Heart left ventricle (tissue), 13 donors: ENCODE measurements around the gene C22orf31.

Source experiments
- POLR2A ChIP-seq, 2 donors: fragments of 450-650 bp; IDR thresholded peaks; one replicate each; pipeline ENCODE4 v1.6.1; 2017; ENCODE audit warnings: antibody characterized with exemption in 2 of 2, mild to moderate bottlenecking in 2 of 2, moderate library complexity in 2 of 2
- TF ChIP-seq, protein P1 (sequence below), 12 donors: fragments of 200-600 bp; sonication (generic) in 4 of 12; IDR thresholded peaks; one replicate each; pipeline versions ENCODE4 v1.5.0 to v1.8.0; 2018 to 2022; ENCODE audit warnings: antibody characterized with exemption in 12 of 12, mild to moderate bottlenecking in 5 of 12
- donor health status: ischemic (EF 13 %, LVEDD 7.1; RV severe dilation, severe dysfunction).
- donor health status: DM: no; HTN: yes; CAD: no.
- donor health status: DM: no; HTN: no; CAD: no.
- donor health status: ischemic (EF 25% LVEDD 6.9; RV normal size, moderate dysfunction).
- donor health status: ischemic (EF 25% LVEDD 5.7; RV mildly dilated, moderate dysfunction).
- donor health status: ischemic (EF 35%, LVEDD 5.7; RV mildly dilated, moderate dysfunction).
- donor health status: nonischemic (EF 11% LVEDD 7.7; RV severe dilation, severe dysfunction).
- donor health status: DM: yes; HTN: yes; CAD: no.
- donor health status: PGD.
- donor health status: ischemic (EF 29% LVEDD 5.4; RV normal size, mild dysfunction).
- donor health status: nonischemic (EF 23%, LVEDD 6.1; RV moderate dilation, normal function).

DNA sequence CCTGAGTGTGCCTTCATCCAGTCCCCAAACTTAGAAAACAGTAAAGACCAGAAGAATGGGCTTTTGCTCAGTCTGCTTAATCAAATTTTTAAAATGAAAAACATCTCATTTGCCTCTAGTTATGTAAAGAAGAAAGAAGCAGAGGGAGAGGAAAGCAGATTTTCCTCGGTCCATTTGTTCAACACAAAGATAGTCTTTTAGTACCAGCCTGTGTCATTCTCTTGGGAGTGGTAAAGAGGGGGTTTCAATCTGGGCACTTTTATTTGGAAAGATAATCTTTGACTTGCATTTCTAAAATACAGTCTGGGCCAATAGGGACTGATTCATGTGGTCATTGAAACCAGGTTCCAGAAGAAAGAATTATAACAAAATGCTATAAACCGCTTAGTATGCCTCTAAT, 40.7 kb upstream of the C22orf31 start:
- TF ChIP-seq, protein P1, sequence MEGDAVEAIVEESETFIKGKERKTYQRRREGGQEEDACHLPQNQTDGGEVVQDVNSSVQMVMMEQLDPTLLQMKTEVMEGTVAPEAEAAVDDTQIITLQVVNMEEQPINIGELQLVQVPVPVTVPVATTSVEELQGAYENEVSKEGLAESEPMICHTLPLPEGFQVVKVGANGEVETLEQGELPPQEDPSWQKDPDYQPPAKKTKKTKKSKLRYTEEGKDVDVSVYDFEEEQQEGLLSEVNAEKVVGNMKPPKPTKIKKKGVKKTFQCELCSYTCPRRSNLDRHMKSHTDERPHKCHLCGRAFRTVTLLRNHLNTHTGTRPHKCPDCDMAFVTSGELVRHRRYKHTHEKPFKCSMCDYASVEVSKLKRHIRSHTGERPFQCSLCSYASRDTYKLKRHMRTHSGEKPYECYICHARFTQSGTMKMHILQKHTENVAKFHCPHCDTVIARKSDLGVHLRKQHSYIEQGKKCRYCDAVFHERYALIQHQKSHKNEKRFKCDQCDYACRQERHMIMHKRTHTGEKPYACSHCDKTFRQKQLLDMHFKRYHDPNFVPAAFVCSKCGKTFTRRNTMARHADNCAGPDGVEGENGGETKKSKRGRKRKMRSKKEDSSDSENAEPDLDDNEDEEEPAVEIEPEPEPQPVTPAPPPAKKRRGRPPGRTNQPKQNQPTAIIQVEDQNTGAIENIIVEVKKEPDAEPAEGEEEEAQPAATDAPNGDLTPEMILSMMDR (IDR thresholded peaks at IDR 0.05), result no peak
- no peak for TF ChIP-seq POLR2A (IDR thresholded peaks at IDR 0.05)
